Activated effector memory CD4-positive, alpha-beta T cell treated with anti-CD3 and anti-CD28 coated beads, Interleukin-2, amount 50 U/mL, for 16 hours (primary cell): Measurements from ENCODE around the gene CHRNA10.

Experiments
- DNase-seq: peaks from one replicate; pipeline ENCODE4 v3.0.0-alpha.2; 2020

Gene CHRNA10, protein sequence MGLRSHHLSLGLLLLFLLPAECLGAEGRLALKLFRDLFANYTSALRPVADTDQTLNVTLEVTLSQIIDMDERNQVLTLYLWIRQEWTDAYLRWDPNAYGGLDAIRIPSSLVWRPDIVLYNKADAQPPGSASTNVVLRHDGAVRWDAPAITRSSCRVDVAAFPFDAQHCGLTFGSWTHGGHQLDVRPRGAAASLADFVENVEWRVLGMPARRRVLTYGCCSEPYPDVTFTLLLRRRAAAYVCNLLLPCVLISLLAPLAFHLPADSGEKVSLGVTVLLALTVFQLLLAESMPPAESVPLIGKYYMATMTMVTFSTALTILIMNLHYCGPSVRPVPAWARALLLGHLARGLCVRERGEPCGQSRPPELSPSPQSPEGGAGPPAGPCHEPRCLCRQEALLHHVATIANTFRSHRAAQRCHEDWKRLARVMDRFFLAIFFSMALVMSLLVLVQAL

DNA sequence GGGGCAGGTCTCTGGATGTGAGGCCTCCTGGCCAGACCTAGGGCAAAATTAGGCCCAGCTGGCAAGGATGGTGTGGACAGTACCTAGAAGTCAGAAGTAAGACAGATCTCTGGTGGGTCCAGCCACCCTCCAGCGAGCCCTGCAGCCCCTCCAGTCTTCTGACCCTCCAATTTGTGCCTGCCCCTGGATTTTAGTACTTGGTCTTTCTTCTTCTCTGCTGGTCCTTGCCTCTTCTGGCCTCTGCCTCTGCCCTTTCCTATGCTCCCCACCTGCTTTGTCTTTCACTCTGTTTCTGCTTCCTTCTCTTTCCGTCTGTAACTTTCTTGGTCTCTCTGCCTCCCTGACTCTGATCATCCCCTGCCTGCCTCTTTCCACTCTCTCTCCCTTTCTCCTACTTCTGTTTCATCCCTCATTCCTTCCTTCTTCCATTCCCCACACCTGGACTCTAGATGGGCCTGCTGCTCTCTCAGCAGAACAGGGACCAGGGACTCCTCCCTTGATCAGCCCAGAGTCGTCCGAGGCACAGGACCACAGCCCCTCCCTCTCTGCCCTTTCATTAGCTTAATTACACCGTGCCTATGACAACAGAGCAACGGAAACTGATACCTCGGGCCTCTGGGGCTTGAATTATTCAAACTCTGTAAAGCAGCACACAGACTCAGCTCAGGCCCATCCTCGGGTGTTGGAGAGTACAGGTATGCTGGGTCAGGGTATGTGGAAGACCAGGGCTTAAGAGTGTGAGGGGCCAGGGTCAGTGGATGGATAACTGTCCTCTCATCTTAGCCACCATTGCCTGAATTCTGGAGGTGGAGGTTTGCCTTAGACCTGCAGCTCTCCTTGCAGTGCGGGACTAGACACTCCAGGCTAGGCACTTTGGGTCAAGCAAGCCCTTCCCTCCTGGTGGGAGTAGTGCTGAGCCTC is at the start of gene CHRNA10:
CHRNA10 (minus strand) TSS at position 51 of the 921 bp plus-strand sequence. CDS start 72 bp downstream, outside the sequence.
- no peak for DNase-seq

DNA sequence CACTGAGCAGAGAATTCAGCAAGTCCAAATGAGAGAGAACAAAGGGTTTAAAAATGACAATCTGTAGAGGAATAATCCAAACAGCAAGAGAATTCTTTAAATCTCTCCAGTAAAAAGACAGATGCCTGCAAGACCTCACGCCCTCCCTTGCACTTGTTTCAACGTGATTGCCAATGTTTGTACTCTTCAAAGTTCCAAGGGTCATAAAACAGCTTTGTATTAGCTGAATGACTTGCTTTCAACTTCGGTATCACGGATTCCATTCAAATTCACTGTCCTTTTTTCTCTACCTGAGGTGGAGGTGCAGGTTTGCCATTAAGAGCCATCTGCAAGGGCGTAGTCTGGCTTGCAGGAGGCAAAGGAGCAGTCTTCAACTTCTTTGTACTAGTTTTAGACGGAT is 41.1 kb upstream of the CHRNA10 start:
- DNase-seq = no peak

DNA sequence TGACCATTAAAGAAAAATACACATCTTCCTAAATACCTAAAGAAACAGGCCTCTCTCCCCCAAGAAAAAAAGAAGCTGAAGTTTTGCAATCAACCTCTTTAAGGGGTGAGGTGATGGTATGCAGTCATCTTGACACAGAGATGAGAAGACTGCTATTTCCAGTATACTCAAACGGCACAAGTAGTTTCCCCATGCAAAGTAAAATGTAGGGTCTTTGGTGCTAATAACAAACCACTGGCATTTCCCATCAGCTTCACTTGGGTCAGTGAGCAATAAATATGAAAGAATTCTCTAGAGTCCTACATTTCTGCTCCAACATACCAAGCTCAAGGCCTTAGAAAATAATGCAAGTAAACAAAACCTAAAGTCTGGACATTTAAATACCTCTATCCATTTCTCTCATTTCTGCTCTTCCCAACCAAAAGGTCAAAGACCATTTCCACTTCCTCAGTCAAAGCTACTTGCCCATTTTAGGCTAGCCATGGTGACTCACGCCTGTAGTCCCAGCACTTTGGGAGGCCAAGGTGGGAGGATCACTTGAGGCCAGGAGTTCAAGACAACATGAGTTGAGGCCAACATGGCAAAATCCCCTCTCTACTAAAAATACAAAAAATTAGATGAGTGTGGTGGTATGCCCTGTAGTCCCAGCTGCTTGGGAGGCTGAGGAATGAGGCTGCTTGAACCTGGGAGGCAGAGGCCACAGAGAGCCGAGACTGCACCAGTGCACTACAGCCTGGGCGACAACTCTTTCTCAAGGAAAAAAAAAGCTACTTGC is 39.5 kb upstream of the CHRNA10 start:
- no peak for DNase-seq

DNA sequence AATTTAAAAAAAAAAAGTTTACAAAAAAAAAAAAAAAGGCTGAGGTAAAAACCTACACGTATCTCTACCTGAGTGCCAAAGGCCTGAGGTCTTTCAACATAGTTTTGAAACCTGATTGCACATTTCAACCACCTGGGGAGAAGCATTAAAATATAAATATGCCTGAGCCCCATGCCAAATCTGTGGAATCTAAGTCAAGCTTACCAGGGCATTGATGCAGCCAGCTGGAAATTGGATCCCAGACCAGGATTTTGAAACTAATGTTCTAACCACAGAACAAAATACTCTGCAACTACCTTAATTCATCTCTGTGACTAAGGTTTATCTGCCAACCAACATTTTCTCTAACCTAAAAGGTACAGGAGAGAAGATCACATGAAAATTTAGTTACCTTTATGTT is 38.8 kb upstream of the CHRNA10 start:
- DNase-seq = no peak

DNA sequence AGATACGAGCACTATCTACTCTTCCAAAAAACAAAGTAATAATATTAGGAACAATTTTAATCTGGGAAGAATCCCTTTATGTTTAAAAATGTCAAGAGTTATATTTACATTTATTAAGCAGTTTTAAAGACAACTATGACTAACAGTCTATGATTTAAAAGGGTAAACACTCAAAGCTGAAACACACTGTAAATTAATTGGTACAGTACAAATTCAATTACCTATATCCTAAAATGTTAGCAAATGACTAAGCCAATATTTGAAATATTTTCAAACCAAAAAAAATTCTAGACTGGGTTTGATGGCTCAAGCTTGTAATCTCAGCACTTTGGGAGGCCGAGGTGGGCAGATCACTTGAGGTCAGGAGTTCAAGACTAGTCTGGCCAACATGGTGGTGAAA is 36.0 kb upstream of the CHRNA10 start:
- no peak for DNase-seq

DNA sequence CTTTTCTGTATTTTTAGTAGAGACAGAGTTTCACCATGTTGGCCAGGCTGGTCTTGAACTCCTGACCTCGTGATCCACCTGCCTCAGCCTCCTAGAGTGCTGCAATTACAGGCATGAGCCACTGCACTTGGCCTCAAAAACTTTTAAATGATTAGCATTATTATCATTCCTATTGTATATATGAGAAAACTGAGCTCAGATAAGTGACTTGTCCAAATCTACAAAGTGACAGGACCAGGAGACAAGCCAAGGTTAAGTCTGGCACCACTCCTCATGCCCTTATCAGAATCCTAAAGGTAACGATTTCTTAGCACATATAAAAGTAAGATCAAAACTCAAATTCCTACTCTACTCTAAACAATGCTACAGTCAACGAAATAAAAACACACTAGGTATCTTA is 32.2 kb upstream of the CHRNA10 start:
- DNase-seq = no peak

DNA sequence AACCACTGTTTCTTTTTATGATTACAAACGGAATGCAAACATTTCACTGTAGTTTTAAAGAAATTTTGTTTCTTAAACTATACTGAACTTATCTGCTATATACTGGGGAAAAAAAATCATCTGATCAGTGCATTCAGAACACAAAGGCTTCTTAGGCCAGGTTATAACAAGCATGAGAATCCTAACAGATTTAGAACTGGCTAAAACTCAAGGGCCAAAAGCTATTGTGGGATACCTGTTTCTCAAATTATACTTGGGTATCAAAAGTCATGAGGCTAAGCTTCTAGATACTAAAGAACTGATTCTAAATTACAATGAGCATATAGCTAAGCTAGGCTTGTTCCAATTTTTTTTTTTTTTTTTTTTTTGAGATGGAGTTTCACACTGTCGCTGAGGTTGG is 29.7 kb upstream of the CHRNA10 start:
- DNase-seq = no peak

DNA sequence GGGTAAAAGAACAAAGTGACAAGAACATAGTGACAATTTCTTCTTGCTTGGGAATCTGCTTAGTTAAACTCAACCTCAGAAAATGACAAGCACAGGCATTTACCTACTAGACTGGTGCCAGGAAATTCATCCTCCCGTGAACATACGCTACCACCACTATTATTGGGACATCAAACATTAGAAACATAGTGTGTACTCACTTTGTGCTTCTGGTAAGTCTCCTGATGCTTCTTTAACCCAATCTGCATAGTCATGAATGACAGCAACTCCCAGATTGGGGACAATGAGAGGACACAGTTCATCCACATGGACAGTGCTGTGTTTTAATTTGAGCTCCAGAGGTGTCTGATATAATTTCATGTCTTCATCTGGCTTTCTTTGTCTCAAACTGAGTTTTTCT is 29.2 kb upstream of the CHRNA10 start:
- no peak for DNase-seq

DNA sequence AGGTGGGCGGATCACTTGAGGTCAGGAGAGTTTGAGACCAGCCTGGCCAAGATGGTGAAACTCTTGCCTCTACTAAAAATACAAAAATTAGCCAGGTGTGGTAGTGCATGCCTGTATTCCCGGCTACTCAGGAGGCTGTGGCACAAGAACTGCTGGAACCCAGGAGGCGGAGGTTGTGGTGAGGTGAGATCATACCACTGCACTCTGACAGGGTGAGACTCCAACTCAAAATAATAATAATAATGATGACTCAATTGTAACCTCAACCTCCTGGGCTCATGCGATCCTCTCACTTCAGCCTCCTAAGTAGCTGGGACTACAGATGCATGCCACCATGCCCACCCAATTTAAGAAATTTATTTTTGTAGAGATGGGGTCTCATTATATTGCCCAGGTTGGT is 15.6 kb upstream of the CHRNA10 start:
- DNase-seq = no peak

DNA sequence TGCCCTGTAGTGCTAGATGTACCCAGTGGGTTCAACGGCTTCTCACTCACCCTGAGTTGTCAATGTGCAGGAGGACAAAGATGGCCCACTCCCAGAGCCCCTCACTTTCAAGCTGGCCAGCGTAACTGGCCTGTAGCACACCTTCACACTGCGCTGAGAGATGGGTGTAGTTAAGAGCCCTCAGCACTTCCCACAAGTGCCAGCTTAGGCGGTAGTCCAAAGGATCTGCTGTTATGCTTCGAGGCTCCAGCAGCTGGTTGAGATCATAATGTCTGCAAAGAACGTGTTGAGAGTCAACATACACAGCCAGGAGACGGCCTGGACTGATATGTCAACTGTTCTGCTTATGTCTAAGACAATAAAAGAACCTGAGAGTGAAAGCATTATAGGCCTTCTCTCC is 14.7 kb upstream of the CHRNA10 start:
- no peak for DNase-seq

DNA sequence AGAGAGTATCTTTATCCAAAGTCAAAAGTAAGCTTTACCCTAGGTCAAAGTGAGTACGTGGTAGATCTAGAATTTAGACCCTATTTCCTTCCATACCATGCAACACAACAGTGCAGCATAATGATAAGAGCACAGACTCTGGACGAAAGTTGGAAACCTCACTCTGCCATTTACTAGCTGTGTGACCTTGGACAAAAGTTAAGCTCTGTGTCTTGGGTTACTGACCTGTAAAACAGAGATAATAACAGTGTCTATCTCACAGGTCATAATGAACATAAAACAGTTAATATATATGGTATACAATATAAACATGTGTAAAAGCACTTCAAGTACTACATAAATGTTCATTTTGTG is 13.6 kb upstream of the CHRNA10 start:
- no peak for DNase-seq

DNA sequence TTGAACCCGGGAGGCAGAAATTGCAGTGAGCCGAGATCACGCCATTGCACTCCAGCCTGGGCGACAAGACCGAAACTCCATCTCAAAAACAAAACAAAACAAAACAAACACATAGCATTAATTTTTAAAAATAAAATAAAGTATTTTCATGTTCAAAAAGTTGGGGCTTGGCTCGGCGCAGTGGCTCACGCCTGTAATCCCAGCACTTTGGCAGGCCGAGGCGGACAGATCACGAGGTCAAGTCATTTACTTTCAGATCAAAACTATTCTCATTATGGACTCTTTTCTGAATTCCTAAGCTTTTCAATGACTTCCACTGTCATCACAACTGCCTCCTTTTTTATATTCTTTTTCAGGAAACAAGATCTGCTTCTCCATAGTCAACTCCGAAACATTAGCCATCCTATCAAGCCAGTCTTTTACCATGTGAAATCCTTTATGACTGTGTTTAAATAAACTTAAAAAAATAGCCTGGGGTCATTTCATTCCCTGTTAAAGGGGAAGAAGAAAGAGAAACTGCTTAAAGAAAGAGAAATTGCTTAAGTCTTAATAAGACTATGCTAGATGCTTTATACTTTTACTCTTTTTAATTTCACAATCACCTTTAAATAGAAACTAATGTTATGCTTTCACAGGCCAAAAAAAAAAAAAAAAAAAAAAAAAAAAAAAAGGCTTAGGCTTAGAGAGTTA is 13.1 kb upstream of the CHRNA10 start:
- no peak for DNase-seq

DNA sequence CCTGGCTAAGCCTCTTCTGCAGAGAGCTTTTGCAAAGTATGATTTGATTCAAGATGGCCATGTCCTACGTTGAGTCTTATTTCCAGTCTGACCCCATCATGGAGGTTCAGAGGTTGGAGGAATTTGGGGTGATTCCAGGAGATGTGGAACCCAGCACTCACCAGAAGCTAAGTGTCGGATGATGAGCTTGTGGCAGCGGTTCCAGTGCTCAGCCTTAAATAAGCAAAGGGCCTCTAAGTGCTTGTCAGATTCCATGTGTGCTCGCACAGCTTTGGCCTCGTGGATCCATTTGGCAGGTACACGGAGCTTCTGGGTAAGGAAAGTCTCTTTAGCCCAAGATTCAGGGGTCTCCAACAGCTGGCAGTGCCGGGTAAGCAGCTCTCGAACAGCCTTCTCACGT is 11.9 kb upstream of the CHRNA10 start:
- DNase-seq = no peak

DNA sequence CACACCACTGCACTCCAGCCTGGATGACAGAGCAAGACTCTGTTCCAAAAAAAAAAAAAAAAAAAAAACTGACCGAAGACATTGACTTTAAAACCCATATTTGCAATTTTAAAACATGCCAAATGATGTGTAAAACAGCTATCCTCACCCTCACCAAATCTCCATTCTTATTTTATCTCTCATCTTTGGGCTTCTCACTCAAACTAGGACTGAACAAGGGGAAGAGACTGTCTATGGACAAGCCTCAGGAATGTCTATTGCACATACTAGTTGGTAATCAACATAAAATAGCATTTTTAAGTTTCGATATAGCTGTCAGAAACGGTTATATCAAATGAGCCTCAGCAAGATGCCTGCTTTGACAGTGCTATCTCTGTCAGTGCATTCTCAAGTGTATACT is 7.9 kb upstream of the CHRNA10 start:
- no peak for DNase-seq

DNA sequence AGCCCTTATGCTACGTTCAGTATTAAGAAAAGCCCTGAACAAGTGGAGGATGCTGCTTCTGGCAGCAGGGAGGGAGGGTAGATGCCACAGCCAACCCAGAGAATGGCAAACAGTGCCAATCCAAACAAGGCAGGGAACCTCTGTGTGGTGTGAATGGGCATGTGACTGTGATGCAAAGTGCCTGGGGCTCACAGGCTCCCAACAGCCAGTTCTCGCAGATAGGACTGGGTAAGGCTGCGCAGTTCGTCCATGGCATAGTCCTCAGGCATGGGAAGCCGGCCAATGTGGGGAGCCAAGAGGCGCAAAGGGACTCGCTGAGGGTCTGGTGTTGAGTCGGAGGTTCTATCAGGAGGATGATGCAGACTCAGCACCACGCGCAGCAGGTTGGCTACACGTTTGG is 4.8 kb upstream of the CHRNA10 start:
- DNase-seq = no peak

DNA sequence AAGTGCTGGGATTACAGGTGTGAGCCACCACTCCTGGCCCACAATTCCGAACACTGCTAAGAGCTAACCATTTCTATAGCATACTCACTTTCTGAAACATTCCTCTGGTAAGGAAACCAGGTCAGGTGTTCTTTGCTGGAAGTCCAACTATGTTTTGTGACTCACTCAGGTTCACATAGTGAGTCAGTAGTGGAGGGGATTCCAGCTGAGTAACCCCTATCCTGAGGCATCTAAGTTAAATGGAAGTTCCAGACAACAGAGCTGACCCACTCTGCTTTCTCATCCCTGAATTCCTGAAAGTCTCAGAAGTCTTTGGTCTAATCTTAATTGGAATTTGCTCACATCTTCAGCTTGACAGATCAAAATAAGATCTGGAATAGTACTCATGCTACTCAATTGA is 3.0 kb upstream of the CHRNA10 start:
- DNase-seq = no peak

DNA sequence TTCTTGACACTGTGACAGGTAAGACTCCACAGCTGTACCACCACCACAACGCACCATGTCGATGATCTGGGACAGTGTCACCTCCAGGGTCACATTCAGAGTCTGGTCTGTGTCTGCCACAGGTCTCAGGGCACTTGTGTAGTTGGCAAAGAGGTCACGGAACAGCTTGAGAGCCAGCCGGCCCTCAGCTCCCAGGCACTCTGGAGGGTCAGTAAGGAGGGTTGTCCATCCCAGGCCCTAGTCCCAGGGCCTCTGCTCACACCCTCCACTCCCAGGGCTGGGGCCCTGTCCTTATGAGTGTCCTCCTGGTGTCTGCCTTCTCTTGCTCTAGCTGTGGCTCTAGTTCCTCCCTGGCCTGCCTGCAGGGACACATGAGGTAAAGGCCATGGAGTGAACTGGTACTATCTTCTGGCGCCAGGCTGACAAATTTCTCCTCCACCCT is 1.4 kb downstream of the CHRNA10 start:
- DNase-seq = no peak

DNA sequence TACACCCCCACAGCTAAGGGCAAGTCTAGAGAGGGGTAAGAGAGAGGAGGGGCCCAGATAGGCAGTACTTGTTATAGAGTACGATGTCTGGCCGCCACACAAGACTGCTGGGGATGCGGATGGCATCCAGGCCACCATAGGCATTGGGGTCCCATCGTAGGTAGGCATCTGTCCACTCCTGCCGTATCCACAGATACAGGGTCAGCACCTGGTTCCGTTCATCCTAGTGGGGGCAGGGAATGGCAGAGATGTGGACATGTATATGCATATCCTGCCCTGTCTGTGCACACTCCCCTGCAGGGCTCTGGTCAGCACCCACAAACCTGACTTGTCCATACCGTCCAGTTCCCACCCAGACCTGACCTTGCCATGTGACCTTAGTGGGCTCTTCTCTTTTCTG is 2.1 kb downstream of the CHRNA10 start:
- DNase-seq = no peak

DNA sequence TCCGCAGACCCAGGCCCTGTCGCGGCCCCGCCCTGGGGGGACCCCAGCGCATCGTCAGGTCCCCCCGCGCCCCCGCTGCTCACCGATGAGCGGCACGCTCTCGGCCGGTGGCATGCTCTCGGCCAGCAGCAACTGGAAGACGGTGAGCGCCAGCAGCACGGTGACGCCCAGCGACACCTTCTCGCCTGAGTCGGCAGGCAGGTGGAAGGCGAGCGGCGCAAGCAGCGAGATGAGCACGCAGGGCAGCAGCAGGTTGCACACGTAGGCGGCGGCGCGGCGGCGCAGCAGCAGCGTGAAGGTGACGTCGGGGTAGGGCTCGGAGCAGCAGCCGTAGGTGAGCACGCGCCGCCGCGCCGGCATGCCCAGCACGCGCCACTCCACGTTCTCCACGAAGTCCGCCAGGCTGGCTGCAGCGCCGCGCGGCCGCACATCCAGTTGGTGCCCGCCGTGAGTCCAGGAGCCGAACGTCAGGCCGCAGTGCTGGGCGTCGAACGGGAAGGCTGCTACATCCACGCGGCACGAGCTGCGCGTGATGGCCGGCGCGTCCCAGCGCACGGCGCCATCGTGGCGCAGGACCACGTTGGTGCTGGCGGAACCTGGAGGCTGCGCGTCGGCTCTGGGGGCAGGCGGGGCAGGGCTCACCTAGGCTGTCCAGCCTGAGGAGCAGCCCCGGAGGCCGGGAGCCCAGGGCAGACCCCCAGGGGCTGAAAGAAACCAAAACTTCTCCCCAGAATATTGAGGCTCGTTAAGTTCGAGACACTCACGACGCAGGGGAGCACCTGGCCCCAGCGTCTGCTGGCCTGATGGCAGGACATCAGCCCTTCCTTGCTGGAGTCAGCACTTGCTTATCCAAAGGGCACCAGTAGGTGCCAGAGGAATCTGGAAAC is 3.8 kb downstream of the CHRNA10 start:
- no peak for DNase-seq

DNA sequence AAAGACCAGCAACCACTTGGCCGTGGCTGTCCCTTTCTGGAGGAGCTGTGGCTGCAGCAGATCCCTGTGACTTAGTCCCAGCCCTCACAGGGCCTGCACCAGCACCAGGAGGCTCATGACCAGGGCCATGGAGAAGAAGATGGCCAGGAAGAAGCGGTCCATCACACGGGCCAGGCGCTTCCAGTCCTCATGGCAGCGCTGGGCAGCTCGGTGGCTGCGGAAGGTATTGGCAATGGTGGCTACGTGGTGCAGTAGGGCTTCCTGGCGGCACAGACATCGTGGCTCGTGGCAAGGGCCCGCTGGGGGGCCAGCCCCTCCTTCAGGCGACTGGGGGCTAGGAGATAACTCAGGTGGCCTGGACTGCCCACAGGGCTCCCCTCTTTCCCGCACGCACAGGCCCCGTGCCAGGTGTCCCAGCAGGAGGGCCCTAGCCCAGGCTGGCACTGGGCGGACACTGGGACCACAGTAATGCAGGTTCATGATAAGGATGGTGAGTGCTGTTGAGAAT is 5.1 kb downstream of the CHRNA10 start:
- DNase-seq = no peak

DNA sequence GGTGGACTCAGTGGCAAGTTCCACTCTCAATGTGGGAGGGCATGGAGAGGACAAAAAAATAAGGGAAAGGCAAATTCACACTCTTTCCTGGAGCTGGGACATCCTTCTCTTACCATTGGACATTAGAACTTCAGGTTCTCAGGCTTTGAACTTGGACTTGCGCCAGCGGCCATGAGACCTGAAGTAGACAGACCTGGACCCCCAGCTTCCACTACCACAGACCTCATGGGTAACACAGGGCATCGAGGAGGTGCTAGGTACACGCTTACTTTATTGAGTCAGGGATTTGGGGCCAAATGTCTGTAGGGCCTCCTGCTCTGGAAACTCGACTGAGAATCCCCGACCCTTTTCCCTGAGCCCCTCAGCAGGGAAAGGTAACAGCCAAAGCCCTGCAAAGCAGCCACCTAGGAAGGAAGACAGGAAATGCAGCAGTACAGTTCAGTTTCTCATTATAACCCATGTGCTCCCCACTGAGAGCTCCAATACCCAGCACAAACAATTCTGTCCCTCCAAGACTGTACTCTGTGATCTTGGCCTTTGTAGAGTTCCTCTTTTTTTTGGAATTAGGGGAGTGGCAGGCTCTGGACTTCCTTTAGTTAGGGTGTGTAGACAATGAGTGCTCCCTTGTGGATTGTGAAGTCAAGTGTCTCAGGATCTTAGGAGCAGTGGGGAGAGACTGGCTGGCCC is 5.7 kb downstream of the CHRNA10 start:
- no peak for DNase-seq
